ENCODE measurements around the gene LGALS4.
"Not testable (repeated sequence)": the region's sequence is repeated elsewhere in the genome, so short reads cannot be mapped to it uniquely, and the experiment has no call there.

The LGALS4 gene

GRCh38 chr19:38842439-38843174 is 29.9 kb upstream of the LGALS4 start:
- no peak for DNase-seq

- DNase-seq: no peak
Measured at GRCh38 chr19:38841787-38842438, 29.2 kb upstream of the LGALS4 start.

DNA sequence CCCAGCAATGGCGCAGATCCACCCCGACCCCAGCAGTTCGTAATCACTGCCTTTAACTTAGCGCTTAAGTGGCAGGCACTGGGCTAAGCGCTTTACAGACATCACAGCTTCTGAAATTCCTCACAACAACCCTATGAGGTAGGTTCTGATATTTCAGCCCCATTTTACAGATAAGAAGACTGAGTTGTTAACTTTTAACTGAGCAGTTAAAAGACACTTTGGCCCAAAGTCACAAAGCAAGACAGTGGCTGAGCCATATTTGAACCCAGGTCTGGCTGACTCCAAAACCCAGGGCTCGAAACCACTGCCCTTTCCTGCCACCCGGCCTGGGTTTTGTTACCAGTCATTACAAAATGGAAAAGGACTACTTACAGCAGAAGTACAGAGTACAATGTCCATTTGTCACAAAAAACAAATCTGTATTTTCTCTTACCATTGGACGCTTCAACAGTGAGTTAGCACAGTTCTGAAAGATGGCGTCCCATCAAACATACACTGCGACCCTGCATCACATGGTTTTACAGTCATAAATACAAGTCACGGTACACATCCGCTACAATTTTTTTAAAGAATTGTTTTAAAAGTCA is 28.5 kb upstream of the LGALS4 start:
- DNase-seq: no peak

- DNase-seq: no peak
Measured at GRCh38 chr19:38840583-38840968, 27.8 kb upstream of the LGALS4 start.

DNA sequence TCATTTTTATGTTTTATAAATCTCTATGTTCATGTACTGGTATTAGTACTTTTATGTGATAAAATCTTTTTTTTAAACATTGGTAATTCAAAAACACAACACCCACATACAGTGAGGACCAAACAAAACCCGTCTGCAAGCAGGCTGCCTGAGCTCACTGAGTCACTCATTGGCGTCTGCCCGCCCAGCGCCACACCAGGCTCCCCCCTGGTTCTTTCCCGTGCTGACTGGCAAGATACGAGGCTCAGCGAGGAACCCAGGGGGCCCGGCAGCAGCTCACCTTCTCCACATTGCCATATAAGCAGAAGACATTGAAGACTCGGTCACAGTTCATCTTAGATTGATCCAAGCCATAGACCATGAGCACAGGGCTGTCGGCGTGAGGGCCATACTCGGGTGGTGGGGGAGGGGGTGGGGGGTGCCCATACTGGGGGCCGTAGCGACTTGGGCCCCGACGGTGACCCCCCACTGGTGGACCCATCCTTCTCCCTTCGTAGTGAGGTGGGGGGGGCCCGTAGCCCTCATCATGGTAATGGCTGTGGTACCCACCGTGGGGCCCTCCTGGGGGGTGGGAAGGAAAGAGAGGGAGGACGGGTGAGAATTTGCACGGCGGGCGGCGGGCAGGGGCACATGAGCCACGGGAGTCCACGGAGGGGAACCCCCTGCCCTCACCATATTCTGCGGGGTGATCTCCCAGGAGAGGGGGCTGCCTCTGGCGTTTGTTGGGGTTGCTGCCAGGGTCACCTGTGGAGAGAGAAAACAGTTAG is 27.3 kb upstream of the LGALS4 start:
- DNase-seq: no peak

DNA sequence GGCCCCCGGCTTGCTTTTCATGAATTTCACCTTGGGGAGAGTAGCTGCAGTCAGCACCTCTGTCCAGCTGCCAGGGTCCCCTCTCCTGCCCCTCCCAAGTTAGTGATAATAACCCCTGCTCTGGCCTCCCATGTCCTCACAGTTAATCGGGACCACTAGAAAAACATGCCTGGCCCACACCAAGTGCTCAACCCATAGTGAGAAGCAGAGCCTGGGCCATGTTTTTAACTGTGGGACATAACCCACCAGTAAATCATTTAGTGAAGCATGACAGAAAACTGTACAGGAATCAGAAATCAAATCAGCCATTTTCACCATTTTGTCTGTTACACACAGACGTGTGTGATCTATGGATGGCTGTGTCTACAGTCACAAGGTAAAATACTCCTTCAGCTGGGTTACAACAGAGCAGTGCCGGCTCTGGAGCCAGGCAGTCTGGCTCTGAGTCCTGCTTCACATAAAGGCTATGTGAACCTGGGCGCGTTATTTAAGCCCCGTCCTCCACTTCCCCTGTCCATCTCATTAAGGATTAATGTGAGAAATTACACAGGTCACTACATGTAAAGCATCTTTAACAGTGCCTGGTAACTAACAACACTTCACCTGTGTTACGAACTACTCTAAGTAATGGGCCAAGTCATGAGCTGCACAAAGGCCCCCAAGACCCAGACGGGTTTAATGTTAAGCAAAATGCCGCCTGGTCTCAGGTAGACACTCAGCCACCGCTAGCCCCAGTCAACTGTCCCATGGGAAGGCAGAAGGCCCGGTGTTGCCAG is 26.4 kb upstream of the LGALS4 start:
- DNase-seq: no peak

DNA sequence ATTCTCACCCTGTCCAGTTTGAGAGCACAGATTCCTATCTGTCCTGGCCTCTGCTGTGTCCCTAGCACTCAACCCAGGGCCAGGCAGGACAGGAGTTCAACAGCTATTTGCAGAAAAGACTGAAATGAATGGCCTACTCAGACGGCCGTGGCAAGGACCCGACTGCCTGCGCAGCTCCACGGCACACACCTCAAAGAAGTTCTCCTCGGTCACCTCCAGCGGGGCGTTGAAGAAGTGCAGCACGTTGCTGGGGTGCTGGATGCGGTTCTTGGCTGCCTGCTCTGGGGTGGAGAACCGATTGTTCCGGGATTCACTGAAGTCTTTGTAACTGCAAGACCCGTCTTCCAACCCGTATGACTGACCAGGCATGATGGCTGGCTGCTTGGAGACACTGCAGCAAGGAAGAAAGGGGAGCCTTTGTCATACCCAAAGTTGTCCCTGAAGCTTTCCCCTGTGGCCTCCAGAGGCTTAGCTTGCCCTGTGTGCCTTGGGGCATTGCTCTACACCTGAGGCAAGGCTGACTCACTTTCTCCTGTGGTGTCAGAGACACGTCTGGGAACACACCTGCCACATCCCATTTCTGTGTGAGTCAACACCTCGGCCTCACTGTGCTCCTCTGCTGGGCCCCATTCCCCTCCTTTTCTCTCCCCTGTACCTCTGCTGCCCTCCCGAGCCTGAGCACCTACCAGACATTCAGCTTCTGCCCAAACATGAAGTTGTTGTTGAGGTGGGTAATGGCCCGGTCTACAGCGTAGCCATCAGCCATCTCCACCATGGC is 25.7 kb upstream of the LGALS4 start:
- no peak for DNase-seq

DNA sequence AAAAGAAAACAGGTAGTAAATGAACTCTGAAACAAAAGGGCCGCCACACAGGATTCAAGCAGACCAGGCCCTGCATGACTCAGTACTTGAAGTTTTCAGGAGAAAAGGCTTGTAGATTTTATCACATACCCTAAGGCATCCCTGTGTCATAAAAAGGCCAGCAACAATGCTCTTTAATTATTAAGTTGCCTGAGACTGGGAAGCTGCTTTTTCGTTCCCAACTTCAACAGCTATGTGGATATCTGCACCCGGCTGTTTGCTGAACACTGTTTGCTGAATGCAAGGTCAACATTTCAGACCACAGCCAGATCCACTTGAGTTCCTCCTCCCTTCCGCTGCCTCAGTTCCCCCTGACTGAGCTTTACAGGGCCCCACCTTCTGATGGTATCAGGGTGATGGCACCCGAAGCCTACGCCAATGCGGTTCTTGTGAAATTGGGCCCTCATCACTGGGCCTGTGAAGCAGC is 24.9 kb upstream of the LGALS4 start:
- DNase-seq: no peak

- no peak for DNase-seq
Measured at GRCh38 chr19:38836983-38837626, 24.4 kb upstream of the LGALS4 start.

- DNase-seq: no peak
Measured at GRCh38 chr19:38836159-38836982, 23.6 kb upstream of the LGALS4 start.

DNA sequence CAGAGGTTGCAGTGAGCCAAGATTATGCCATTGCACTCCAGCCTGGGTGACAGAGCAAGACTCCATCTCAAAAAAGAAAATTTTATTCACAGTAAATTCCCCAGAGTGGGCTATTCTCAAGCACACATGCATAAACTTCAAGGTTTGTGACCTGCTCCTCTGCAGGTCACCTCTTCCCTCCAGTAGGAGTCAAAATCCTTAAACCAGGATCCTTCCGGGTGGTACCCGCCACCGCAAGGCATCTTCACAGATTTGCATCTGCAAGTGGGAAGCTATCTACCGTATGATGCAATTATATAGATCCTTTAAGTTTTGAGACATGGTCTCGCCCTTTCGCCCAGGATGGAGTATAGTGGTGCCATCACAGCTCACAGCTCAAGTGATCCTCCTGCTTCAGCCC is 21.8 kb upstream of the LGALS4 start:
- no peak for DNase-seq

- DNase-seq: no peak
Measured at GRCh38 chr19:38834104-38834490, 21.4 kb upstream of the LGALS4 start.

DNA sequence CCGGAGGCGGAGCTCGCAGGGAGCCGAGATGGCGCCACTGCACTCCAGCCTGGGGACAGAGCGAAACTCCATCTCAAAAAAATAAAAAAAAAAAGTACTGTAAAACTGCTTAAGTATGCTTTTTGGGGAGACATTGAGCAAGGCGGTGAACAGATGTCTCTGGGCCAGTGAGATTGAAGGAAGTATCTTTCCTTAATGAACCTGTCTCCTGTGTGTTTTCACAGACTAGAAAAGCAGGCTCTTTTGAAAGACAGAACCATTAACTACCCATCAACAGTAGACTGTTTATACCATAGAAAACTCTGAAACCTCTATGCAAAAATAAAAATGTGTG is 20.3 kb upstream of the LGALS4 start:
- no peak for DNase-seq

GRCh38 chr19:38831142-38831605 is 18.4 kb upstream of the LGALS4 start:
- peak in 1 of 2 experiments; percentile 18 for DNase-seq

- DNase-seq: no peak
Measured at GRCh38 chr19:38830039-38830733, 17.4 kb upstream of the LGALS4 start.

GRCh38 chr19:38829203-38829602 is 16.5 kb upstream of the LGALS4 start:
- DNase-seq: not testable (repeated sequence)

DNA sequence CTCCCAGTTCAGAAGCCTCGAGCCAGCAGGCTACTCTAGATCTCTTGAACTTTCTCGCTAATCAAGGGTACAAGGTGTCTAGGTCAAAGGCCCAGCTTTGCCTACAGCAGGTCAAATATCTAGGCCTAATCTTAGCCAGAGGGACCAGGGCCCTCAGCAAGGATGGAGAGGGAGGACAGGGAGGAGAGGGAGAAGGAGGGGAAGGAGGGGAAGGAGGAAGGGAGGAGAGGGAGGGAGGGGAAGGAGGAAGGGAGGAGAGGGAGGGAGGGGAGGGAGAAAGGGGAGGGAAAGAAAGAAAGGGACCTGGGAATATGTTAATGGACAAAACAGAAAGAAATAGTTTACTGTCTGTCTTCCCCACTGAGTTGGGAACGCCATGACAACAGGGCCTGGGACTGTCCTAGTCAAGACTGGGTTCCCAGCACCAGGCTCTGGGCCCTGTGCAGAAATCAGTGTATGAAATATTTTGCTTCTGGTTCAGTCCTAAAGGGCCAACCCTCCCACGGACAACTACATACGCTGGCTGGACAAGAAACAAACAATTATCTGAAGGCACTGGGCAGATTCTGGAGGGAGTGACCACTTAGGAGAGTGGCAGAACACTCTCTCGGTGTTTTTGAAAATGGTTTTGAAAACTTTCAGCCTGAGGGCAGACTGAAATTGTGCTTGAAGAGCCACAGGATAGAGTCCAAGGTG is 14.3 kb upstream of the LGALS4 start:
- no peak for DNase-seq

DNA sequence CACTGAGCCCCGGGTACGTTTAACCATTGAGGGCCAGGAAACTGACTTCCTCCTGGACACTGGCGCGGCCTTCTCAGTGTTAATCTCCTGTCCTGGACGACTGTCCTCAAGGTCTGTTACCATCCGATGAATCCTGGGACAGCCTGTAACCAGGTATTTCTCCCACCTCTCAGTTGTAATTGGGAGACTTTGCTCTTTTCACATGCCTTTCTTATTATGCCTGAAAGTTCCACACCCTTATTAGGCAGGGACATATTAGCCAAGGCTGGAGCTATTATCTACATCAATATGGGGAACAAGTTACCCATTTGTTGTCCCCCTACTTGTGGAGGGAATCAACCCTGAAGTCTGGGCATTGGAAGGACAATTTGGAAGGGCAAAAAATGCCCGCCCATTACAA is 13.2 kb upstream of the LGALS4 start:
- not testable (repeated sequence) for DNase-seq

GRCh38 chr19:38821230-38821825 is 8.6 kb upstream of the LGALS4 start:
- not testable (repeated sequence) for DNase-seq
